ENCODE data around the gene MAK. TPM values are rescaled to one million over a fixed set of nuclear protein-coding genes. Genes with fewer than 3 reads are reported as not detected.
"Not testable (repeated sequence)": the region's sequence is repeated elsewhere in the genome, so short reads cannot be mapped to it uniquely, and the experiment has no call there.

The MAK gene
- total RNA-seq, 1 donor from 2014 or later: 0.14 TPM

GRCh38 chr6:10883312-10884244 lies 45.2 kb upstream of the MAK start:
- Histone ChIP-seq H3K27me3 (ENCODE audit: low read depth) (peaks cover 98% of the 10 kb centered on the region), H3K4me1 (peaks cover 40% of the 10 kb centered on the region), H3K9me3 (replicated peaks) (no peaks in the 10 kb centered on the region), H3K4me3 (peak overlapping the region; percentile 28), H3K27ac (replicated peaks) (no peak overlapping the region), H3K36me3 (no peaks in the 10 kb centered on the region)
- no peak for DNase-seq
- no peak for TF ChIP-seq CTCF (IDR thresholded peaks at IDR 0.05; ENCODE audit: borderline replicate concordance)
- intact Hi-C loops (cut with micrococcal nuclease): no loop called here

- intact Hi-C loops (cut with micrococcal nuclease): no loop called here
- no peaks in the 10 kb centered on the region for H3K36me3 ChIP-seq
- H3K4me1 ChIP-seq: peaks cover 40% of the 10 kb centered on the region
- H3K27me3 ChIP-seq (ENCODE audit: low read depth): peaks cover 100% of the 10 kb centered on the region
- TF ChIP-seq CTCF (IDR thresholded peaks at IDR 0.05; ENCODE audit: borderline replicate concordance): no peak
- peak overlapping the region; percentile 17 for H3K4me3 ChIP-seq
- H3K9me3 ChIP-seq (replicated peaks): no peaks in the 10 kb centered on the region
- DNase-seq: no peak
- H3K27ac ChIP-seq (replicated peaks): no peak overlapping the region
These were observed 44.4 kb upstream of the MAK start for GRCh38 chr6:10882657-10883171.

GRCh38 chr6:10882253-10882630 lies 43.9 kb upstream of the MAK start:
- DNase-seq; H3K9me3 ChIP-seq (replicated peaks); H3K27ac ChIP-seq (replicated peaks); intact Hi-C loops (cut with micrococcal nuclease); H3K36me3 ChIP-seq: not testable (repeated sequence)
- peak overlapping the region; percentile 17 for H3K4me3 ChIP-seq
- H3K4me1 ChIP-seq: peaks cover 39% of the 10 kb centered on the region
- peaks cover 97% of the 10 kb centered on the region for H3K27me3 ChIP-seq (ENCODE audit: low read depth)

GRCh38 chr6:10880366-10880765 lies 42.0 kb upstream of the MAK start:
- intact Hi-C loops (cut with micrococcal nuclease): no loop called here
- H3K27me3 ChIP-seq (ENCODE audit: low read depth): peaks cover 78% of the 10 kb centered on the region
- H3K36me3 ChIP-seq: no peaks in the 10 kb centered on the region
- no peak overlapping the region for H3K27ac ChIP-seq (replicated peaks)
- TF ChIP-seq CTCF (IDR thresholded peaks at IDR 0.05; ENCODE audit: borderline replicate concordance): no peak
- H3K4me3 ChIP-seq: no peak overlapping the region
- peaks cover 26% of the 10 kb centered on the region for H3K4me1 ChIP-seq
- no peaks in the 10 kb centered on the region for H3K9me3 ChIP-seq (replicated peaks)
- no peak for DNase-seq

GRCh38 chr6:10877871-10878270 lies 39.5 kb upstream of the MAK start:
- Histone ChIP-seq H3K9me3 (replicated peaks) (no peaks in the 10 kb centered on the region), H3K27me3 (ENCODE audit: low read depth) (peaks cover 65% of the 10 kb centered on the region), H3K4me3 (no peak overlapping the region), H3K36me3 (no peaks in the 10 kb centered on the region), H3K27ac (replicated peaks) (no peak overlapping the region), H3K4me1 (peaks cover 14% of the 10 kb centered on the region)
- no peak for DNase-seq
- intact Hi-C loops (cut with micrococcal nuclease): no loop called here
- no peak for TF ChIP-seq CTCF (IDR thresholded peaks at IDR 0.05; ENCODE audit: borderline replicate concordance)

- no peak overlapping the region for H3K4me3 ChIP-seq
- H3K27me3 ChIP-seq (ENCODE audit: low read depth): peaks cover 64% of the 10 kb centered on the region
- H3K4me1 ChIP-seq: peaks cover 5% of the 10 kb centered on the region
- DNase-seq: no peak
- intact Hi-C loops (cut with micrococcal nuclease): no loop called here
- H3K27ac ChIP-seq (replicated peaks): no peak overlapping the region
- H3K9me3 ChIP-seq (replicated peaks): no peaks in the 10 kb centered on the region
- no peak for TF ChIP-seq CTCF (IDR thresholded peaks at IDR 0.05; ENCODE audit: borderline replicate concordance)
- no peaks in the 10 kb centered on the region for H3K36me3 ChIP-seq
These were observed 38.7 kb upstream of the MAK start for GRCh38 chr6:10877012-10877411.
